SK-N-SH treated with all-trans-retinoic acid at 6 μM for 48 hours (cell line): ENCODE measurements around the gene DENND5B.

Experiments used
- GLIS3 ChIP-seq: fragments of 250-450 bp; sonication (Bioruptor Pico); IDR thresholded peaks from 2 replicates; pipeline ENCODE4 v1.5.0; 2020; ENCODE audit warnings: mild to moderate bottlenecking, moderate library complexity
- POU6F1 ChIP-seq: fragments of 250-450 bp; sonication (Bioruptor Pico); IDR thresholded peaks from 2 replicates; pipeline ENCODE4 v1.8.0; 2021; ENCODE audit warnings: low read depth, mild to moderate bottlenecking, moderate library complexity, borderline replicate concordance
- RARB ChIP-seq: fragments of 250-450 bp; sonication (Bioruptor Pico); IDR thresholded peaks from 2 replicates; pipeline ENCODE4 v1.8.0; 2021; ENCODE audit warnings: mild to moderate bottlenecking, moderate library complexity
- TCF4 ChIP-seq: fragments of 250-450 bp; sonication (Bioruptor Pico); IDR thresholded peaks from 2 replicates; pipeline ENCODE4 v1.8.0; 2021; ENCODE audit warnings: mild to moderate bottlenecking, moderate library complexity, borderline replicate concordance
- TF ChIP-seq, protein P1 (sequence below): fragments of 250-450 bp; sonication (Bioruptor Pico); IDR thresholded peaks from 2 replicates; pipeline ENCODE4 v1.5.1; 2021; ENCODE audit warnings: mild to moderate bottlenecking, moderate library complexity

- no peak for TF ChIP-seq POU6F1
- TF ChIP-seq GLIS3 (CRISPR knock-in tag) = no peak
- no peak for TF ChIP-seq RARB
- TF ChIP-seq, protein P1, sequence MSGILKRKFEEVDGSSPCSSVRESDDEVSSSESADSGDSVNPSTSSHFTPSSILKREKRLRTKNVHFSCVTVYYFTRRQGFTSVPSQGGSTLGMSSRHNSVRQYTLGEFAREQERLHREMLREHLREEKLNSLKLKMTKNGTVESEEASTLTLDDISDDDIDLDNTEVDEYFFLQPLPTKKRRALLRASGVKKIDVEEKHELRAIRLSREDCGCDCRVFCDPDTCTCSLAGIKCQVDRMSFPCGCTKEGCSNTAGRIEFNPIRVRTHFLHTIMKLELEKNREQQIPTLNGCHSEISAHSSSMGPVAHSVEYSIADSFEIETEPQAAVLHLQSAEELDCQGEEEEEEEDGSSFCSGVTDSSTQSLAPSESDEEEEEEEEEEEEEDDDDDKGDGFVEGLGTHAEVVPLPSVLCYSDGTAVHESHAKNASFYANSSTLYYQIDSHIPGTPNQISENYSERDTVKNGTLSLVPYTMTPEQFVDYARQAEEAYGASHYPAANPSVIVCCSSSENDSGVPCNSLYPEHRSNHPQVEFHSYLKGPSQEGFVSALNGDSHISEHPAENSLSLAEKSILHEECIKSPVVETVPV (CRISPR knock-in tag) = no peak
- no peak for TF ChIP-seq TCF4
Measured at GRCh38 chr12:31597066-31597465, 6.1 kb upstream of the DENND5B start.
